ENCODE results near the gene LCE1A. TPM values are rescaled to one million over a fixed set of nuclear protein-coding genes. Genes with fewer than 3 reads are reported as not detected.

Gene LCE1A
- total RNA-seq, 1 experiment from 2014 or later: not detected

GRCh38 chr1:152861374-152861773 lies 34.1 kb downstream of the LCE1A start:
- no peak overlapping the region for H3K27ac ChIP-seq (ENCODE audit: low read depth, low read length, poor library complexity, severe bottlenecking)
- no TSS peak for BruUV-seq (replicated peaks)
- intact Hi-C loops (cut with micrococcal nuclease; ENCODE audit: unreplicated experiment): no loop called here
- no peaks in the 10 kb centered on the region for H3K36me3 ChIP-seq (ENCODE audit: insufficient read depth, low read length, poor library complexity, severe bottlenecking)
- no peak overlapping the region for H3K4me3 ChIP-seq (ENCODE audit: low read depth, low read length, poor library complexity, severe bottlenecking)
- no peaks in the 10 kb centered on the region for H3K4me1 ChIP-seq (ENCODE audit: insufficient read depth, low read length, poor library complexity, severe bottlenecking)
- TF ChIP-seq EZH2 (IDR thresholded peaks at IDR 0.05; ENCODE audit: borderline replicate concordance, low read depth, low read length, poor library complexity, severe bottlenecking): no peak
- no peak for TF ChIP-seq CTCF (conservative IDR thresholded peaks at IDR 0.05; ENCODE audit: low read depth, low read length)
- H3K9me3 ChIP-seq (ENCODE audit: low read depth, low read length, poor library complexity, severe bottlenecking): no peaks in the 10 kb centered on the region
- no peak for DNase-seq (ENCODE audit: low spot score)
- H3K27me3 ChIP-seq (replicated peaks; ENCODE audit: insufficient read depth, low read depth, low read length, poor library complexity): no peaks in the 10 kb centered on the region
- CTCF ChIA-PET: interaction anchor here (0.6 kb wide), 1 partner anchor 366 kb away, joined by 3 read pairs; no protein-coding TSS in a partner anchor
- POLR2A ChIA-PET (ENCODE audit: low non-redundant PET): no interaction called here

GRCh38 chr1:152864443-152864842 lies 37.2 kb downstream of the LCE1A start:
- no peaks in the 10 kb centered on the region for H3K4me1 ChIP-seq (ENCODE audit: insufficient read depth, low read length, poor library complexity, severe bottlenecking)
- no peak for DNase-seq (ENCODE audit: low spot score)
- H3K9me3 ChIP-seq (ENCODE audit: low read depth, low read length, poor library complexity, severe bottlenecking): no peaks in the 10 kb centered on the region
- BruUV-seq (replicated peaks): no TSS peak
- H3K27ac ChIP-seq (ENCODE audit: low read depth, low read length, poor library complexity, severe bottlenecking): no peak overlapping the region
- H3K27me3 ChIP-seq (replicated peaks; ENCODE audit: insufficient read depth, low read depth, low read length, poor library complexity): peaks cover 6% of the 10 kb centered on the region
- CTCF ChIA-PET: no interaction called here
- POLR2A ChIA-PET (ENCODE audit: low non-redundant PET): no interaction called here
- intact Hi-C loops (cut with micrococcal nuclease; ENCODE audit: unreplicated experiment): no loop called here
- H3K4me3 ChIP-seq (ENCODE audit: low read depth, low read length, poor library complexity, severe bottlenecking): no peak overlapping the region
- no peaks in the 10 kb centered on the region for H3K36me3 ChIP-seq (ENCODE audit: insufficient read depth, low read length, poor library complexity, severe bottlenecking)
- no peak for TF ChIP-seq EZH2 (IDR thresholded peaks at IDR 0.05; ENCODE audit: borderline replicate concordance, low read depth, low read length, poor library complexity, severe bottlenecking)
- no peak for TF ChIP-seq CTCF (conservative IDR thresholded peaks at IDR 0.05; ENCODE audit: low read depth, low read length)

GRCh38 chr1:152866321-152866720 lies 39.0 kb downstream of the LCE1A start:
- CTCF ChIA-PET: no interaction called here
- no peak overlapping the region for H3K27ac ChIP-seq (ENCODE audit: low read depth, low read length, poor library complexity, severe bottlenecking)
- POLR2A ChIA-PET (ENCODE audit: low non-redundant PET): no interaction called here
- no peaks in the 10 kb centered on the region for H3K4me1 ChIP-seq (ENCODE audit: insufficient read depth, low read length, poor library complexity, severe bottlenecking)
- no peak for TF ChIP-seq EZH2 (IDR thresholded peaks at IDR 0.05; ENCODE audit: borderline replicate concordance, low read depth, low read length, poor library complexity, severe bottlenecking)
- TF ChIP-seq CTCF (conservative IDR thresholded peaks at IDR 0.05; ENCODE audit: low read depth, low read length): no peak
- no peak for DNase-seq (ENCODE audit: low spot score)
- no peaks in the 10 kb centered on the region for H3K36me3 ChIP-seq (ENCODE audit: insufficient read depth, low read length, poor library complexity, severe bottlenecking)
- intact Hi-C loops (cut with micrococcal nuclease; ENCODE audit: unreplicated experiment): no loop called here
- no TSS peak for BruUV-seq (replicated peaks)
- H3K4me3 ChIP-seq (ENCODE audit: low read depth, low read length, poor library complexity, severe bottlenecking): no peak overlapping the region
- H3K27me3 ChIP-seq (replicated peaks; ENCODE audit: insufficient read depth, low read depth, low read length, poor library complexity): peaks cover 6% of the 10 kb centered on the region
- H3K9me3 ChIP-seq (ENCODE audit: low read depth, low read length, poor library complexity, severe bottlenecking): no peaks in the 10 kb centered on the region

All from A673 (cell line).